K562 (cell line): Measurements from ENCODE around the gene RPS19BP1. TPM values are rescaled to one million over a fixed set of nuclear protein-coding genes. Genes with fewer than 3 reads are reported as not detected.

Source experiments
- ARID2 ChIP-seq: fragments of 450-650 bp; IDR thresholded peaks from 2 replicates; pipeline ENCODE4 v1.6.1; 2017; ENCODE audit warnings: antibody characterized with exemption, mild to moderate bottlenecking
- BACH1 ChIP-seq: fragments of 200-800 bp; sonication (Bioruptor generic); IDR thresholded peaks from 2 replicates; pipeline ENCODE4 v1.6.1; 2016; ENCODE audit warnings: missing genetic modification characterization, missing compliant biosample characterization
- BCOR ChIP-seq: fragments of 450-650 bp; IDR thresholded peaks from 2 replicates; pipeline ENCODE4 v1.6.1; 2016
- ESRRA ChIP-seq: fragments of 450-650 bp; IDR thresholded peaks from 2 replicates; pipeline ENCODE4 v1.6.1; 2014; ENCODE audit warnings: low read depth, mild to moderate bottlenecking, moderate library complexity, borderline replicate concordance
- FOS ChIP-seq: IDR thresholded peaks from 3 replicates; pipeline ENCODE4 v1.6.1; 2011; ENCODE audit not compliant: insufficient read length; ENCODE audit errors: extremely low read depth
- FOXK2 ChIP-seq, 2 experiments: fragments of 450-650 bp; IDR thresholded peaks in 1 of 2; conservative IDR thresholded peaks in 1 of 2; 2 replicates each; pipeline ENCODE4 v1.6.1; 2016; ENCODE audit warnings: low read depth in 2 of 2, mild to moderate bottlenecking in 1 of 2
- GABPB1 ChIP-seq: sonication (generic); formaldehyde crosslinking; IDR thresholded peaks from 2 replicates; pipeline ENCODE4 v1.8.0; 2022; ENCODE audit warnings: mild to moderate bottlenecking, missing genetic modification reagents
- HMG20A ChIP-seq: fragments of 450-650 bp; formaldehyde crosslinking; conservative IDR thresholded peaks from 2 replicates; pipeline ENCODE4 v1.4.0; 2020; ENCODE audit warnings: mild to moderate bottlenecking, mixed read lengths
- HMGN3 ChIP-seq: IDR thresholded peaks from 2 replicates; pipeline ENCODE4 v1.6.1; 2011; ENCODE audit warnings: borderline replicate concordance, low read depth, mild to moderate bottlenecking, mixed read lengths, low read length; ENCODE audit not compliant: insufficient read length; ENCODE audit errors: extremely low read depth
- MED1 ChIP-seq: sonication (generic); formaldehyde crosslinking; IDR thresholded peaks from 2 replicates; pipeline ENCODE4 v1.8.1; 2023; ENCODE audit warnings: missing genetic modification reagents, borderline replicate concordance
- MEIS2 ChIP-seq: fragments of 450-650 bp; IDR thresholded peaks from 2 replicates; pipeline ENCODE4 v1.6.1; 2014; ENCODE audit warnings: mild to moderate bottlenecking; ENCODE audit not compliant: partially characterized antibody
- MIER1 ChIP-seq: fragments of 450-650 bp; IDR thresholded peaks from 2 replicates; pipeline ENCODE4 v1.6.1; 2016; ENCODE audit warnings: antibody characterized with exemption, mild to moderate bottlenecking, low read depth
- MXI1 ChIP-seq: IDR thresholded peaks from 2 replicates; pipeline ENCODE4 v1.6.1; 2011; ENCODE audit warnings: low read depth, mild to moderate bottlenecking, improper control_type of control experiment, low read length
- MYBL2 ChIP-seq, 2 experiments: fragments of 450-650 bp in 1 of 2; sonication (generic) in 1 of 2; formaldehyde crosslinking in 1 of 2; IDR thresholded peaks; 2 replicates each; pipeline versions ENCODE4 v1.6.1 to v1.8.1; 2017 to 2022; ENCODE audit warnings: borderline replicate concordance in 1 of 2, inconsistent platforms in 1 of 2, low read depth in 1 of 2, mild to moderate bottlenecking in 1 of 2, missing genetic modification reagents in 1 of 2, moderate library complexity in 1 of 2
- PHF8 ChIP-seq: fragments of 200-600 bp; sonication (generic); IDR thresholded peaks from 2 replicates; pipeline ENCODE4 v1.6.1; 2012; ENCODE audit warnings: mixed run types, mild to moderate bottlenecking, inconsistent platforms, low read length, moderate library complexity, borderline replicate concordance
- RBFOX2 ChIP-seq: fragments of 200-400 bp; formaldehyde crosslinking; IDR thresholded peaks from 2 replicates; pipeline ENCODE4 v1.6.1; 2017; ENCODE audit warnings: low read depth, mild to moderate bottlenecking, low read length, moderate library complexity
- SAP30 ChIP-seq: fragments of 200-600 bp; sonication (generic); IDR thresholded peaks from 2 replicates; pipeline ENCODE4 v1.6.1; 2012; ENCODE audit warnings: borderline replicate concordance, low read depth, mild to moderate bottlenecking, moderate library complexity, low read length, control low read depth, inconsistent platforms; ENCODE audit not compliant: insufficient read depth, poor library complexity, severe bottlenecking
- SRSF7 ChIP-seq: fragments of 200-400 bp; formaldehyde crosslinking; optimal IDR thresholded peaks from 2 replicates; pipeline ENCODE3; 2017; ENCODE audit warnings: mild to moderate bottlenecking, low read depth, low read length
- TAF7 ChIP-seq: fragments of 450-650 bp; IDR thresholded peaks from 2 replicates; pipeline ENCODE4 v1.6.1; 2016; ENCODE audit warnings: missing genetic modification characterization, missing compliant biosample characterization
- TGIF2 ChIP-seq: sonication (generic); formaldehyde crosslinking; IDR thresholded peaks from 2 replicates; pipeline ENCODE4 v1.8.1; 2022; ENCODE audit warnings: mild to moderate bottlenecking, missing genetic modification reagents, moderate library complexity
- WHSC1 ChIP-seq: IDR thresholded peaks from one replicate; pipeline ENCODE4 v1.6.1; 2012; ENCODE audit warnings: low read length, control low read depth, inconsistent platforms
- ZBTB1 ChIP-seq: sonication (generic); formaldehyde crosslinking; IDR thresholded peaks from 2 replicates; pipeline ENCODE4 v1.8.1; 2023; ENCODE audit warnings: missing genetic modification reagents, low read depth, mild to moderate bottlenecking, borderline replicate concordance
- ZFPM2 ChIP-seq: fragments of 250-450 bp; sonication (Bioruptor Pico); IDR thresholded peaks from 2 replicates; pipeline ENCODE4 v1.5.1; 2022; ENCODE audit warnings: mild to moderate bottlenecking
- ZNF253 ChIP-seq: fragments of 250-450 bp; sonication (Bioruptor Pico); conservative IDR thresholded peaks from 2 replicates; pipeline ENCODE4 v1.6.1; 2021; ENCODE audit warnings: mild to moderate bottlenecking
- ZNF780A ChIP-seq: fragments of 250-450 bp; sonication (Bioruptor Pico); IDR thresholded peaks from 2 replicates; pipeline ENCODE4 v1.5.0; 2021; ENCODE audit warnings: mild to moderate bottlenecking
- polyA plus RNA-seq, 8 experiments: library from polyadenylated mRNA; depleted of rRNA in 4 of 8; stranded (reverse) in 5 of 8; unstranded in 3 of 8; fragments of >200 nt; fragmentation: Nextera tagmentation in 2 of 8; fragmentation: Illumina TruSeq in 1 of 8; extraction: Ambion mirVana in 2 of 8; extraction: Trizol in 1 of 8; gene quantifications; 2 replicates each; pipeline versions ENCODE4 v1.2.1 to v1.2.3, GENCODE V29; 2011 to 2014; ENCODE audit warnings: inconsistent platforms in 1 of 8, missing spikeins in 1 of 8
- total RNA-seq, 7 experiments: library from RNA; depleted of rRNA in 6 of 7; stranded (reverse); fragments of >200 nt in 6 of 7; fragmentation: Illumina TruSeq in 2 of 7; extraction: Trizol in 2 of 7; gene quantifications; 2 replicates each; pipeline versions ENCODE4 v1.2.1 to v1.2.3, GENCODE V29; 2011 to 2021; ENCODE audit warnings: low replicate concordance in 1 of 7
- TF ChIP-seq, protein P1 (sequence below), 2 experiments: fragments of 450-650 bp; conservative IDR thresholded peaks; 2 replicates each; pipeline ENCODE4 v1.6.1; 2017; ENCODE audit warnings: mild to moderate bottlenecking in 2 of 2, moderate library complexity in 2 of 2
- TF ChIP-seq, protein P2 (sequence below): IDR thresholded peaks from 2 replicates; pipeline ENCODE4 v1.6.1; 2014; ENCODE audit warnings: antibody characterized with exemption

Gene RPS19BP1
- total and polyA plus RNA-seq, 9 of the 15 experiments (the other 6 are each of a cell fraction or from before 2014, with no cell fraction given) = 3.0 to 223 (median 84.3) TPM

GRCh38 chr22:39502109-39502788 is 30.3 kb downstream of the RPS19BP1 start, which contains the start of gene MIEF1 (continued):
- TF ChIP-seq SAP30 (peak; percentile 54), ZBTB1 (CRISPR knock-in tag) (no peak), ZNF780A (CRISPR knock-in tag) (no peak), PHF8 (peak; percentile 76; the same call in 1 of the 2 replicates), MXI1 (peak; percentile 82), MYBL2 (IDR thresholded peaks at IDR 0.05; ENCODE audit: low read depth) (no peak), MYBL2 (CRISPR knock-in tag; IDR thresholded peaks at IDR 0.05; ENCODE audit: borderline replicate concordance) (no peak), FOS (no peak), BACH1 (no peak), ZFPM2 (no peak), HMG20A (no peak), MED1 (CRISPR knock-in tag) (no peak), MEIS2 (peak; percentile 37), BCOR (no peak), GABPB1 (CRISPR knock-in tag) (peak; percentile 95), WHSC1 (no peak), ARID2 (no peak), MIER1 (no peak), ZNF253 (CRISPR knock-in tag) (no peak), TAF7 (0 out of 2 replicates have a peak, but pooled peaks have one; percentile 18), SRSF7 (no peak), TGIF2 (CRISPR knock-in tag) (no peak), HMGN3 (peak; percentile 19), ESRRA (peak; percentile 98), FOXK2 (conservative IDR thresholded peaks at IDR 0.05 in 1 of 2, IDR thresholded peaks at IDR 0.05 in 1 of 2; ENCODE audit: low read depth in 2 of 2) (peak; percentile 85 to 91; a peak in 3 of 4 replicates), RBFOX2 (peak; percentile 87)
- TF ChIP-seq, protein P1, sequence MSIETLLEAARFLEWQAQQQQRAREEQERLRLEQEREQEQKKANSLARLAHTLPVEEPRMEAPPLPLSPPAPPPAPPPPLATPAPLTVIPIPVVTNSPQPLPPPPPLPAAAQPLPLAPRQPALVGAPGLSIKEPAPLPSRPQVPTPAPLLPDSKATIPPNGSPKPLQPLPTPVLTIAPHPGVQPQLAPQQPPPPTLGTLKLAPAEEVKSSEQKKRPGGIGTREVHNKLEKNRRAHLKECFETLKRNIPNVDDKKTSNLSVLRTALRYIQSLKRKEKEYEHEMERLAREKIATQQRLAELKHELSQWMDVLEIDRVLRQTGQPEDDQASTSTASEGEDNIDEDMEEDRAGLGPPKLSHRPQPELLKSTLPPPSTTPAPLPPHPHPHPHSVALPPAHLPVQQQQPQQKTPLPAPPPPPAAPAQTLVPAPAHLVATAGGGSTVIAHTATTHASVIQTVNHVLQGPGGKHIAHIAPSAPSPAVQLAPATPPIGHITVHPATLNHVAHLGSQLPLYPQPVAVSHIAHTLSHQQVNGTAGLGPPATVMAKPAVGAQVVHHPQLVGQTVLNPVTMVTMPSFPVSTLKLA (conservative IDR thresholded peaks at IDR 0.05) = peak; percentile 88 to 94
- TF ChIP-seq, protein P2, sequence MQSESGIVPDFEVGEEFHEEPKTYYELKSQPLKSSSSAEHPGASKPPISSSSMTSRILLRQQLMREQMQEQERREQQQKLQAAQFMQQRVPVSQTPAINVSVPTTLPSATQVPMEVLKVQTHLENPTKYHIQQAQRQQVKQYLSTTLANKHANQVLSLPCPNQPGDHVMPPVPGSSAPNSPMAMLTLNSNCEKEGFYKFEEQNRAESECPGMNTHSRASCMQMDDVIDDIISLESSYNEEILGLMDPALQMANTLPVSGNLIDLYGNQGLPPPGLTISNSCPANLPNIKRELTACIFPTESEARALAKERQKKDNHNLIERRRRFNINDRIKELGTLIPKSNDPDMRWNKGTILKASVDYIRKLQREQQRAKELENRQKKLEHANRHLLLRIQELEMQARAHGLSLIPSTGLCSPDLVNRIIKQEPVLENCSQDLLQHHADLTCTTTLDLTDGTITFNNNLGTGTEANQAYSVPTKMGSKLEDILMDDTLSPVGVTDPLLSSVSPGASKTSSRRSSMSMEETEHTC = peak; percentile 23; the same call in 1 of the 2 replicates
